Panc1 (cell line): Measurements from ENCODE around the gene MDM2.

Source experiments
- POLR2AphosphoS5 ChIP-seq: IDR thresholded peaks from 2 replicates; pipeline ENCODE4 v1.6.1; 2012; ENCODE audit warnings: mild to moderate bottlenecking, low read depth, low read length, moderate library complexity
- TF ChIP-seq, protein P1 (sequence below): fragments of 450-650 bp; IDR thresholded peaks from 2 replicates; pipeline ENCODE4 v1.5.1; 2017; ENCODE audit warnings: mild to moderate bottlenecking

DNA sequence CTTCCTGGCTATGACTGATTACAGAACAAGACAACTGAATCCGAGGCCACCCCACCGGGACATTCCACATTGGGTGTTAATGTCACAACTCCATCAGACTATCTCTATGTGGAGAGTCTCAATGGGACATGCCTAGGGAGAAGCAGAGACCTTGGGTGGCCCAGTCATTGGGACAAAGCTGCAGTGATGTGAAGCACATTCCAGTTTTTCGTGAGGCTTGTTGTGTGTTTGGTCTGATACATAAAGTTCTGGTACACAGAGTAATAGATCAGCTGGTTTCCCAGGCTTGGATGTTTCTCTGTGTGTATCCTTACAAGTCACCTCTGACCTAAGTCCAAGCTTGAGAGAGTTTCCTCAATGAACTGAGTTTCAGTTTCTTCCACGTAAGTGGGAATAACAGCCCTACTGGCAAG lies 82.7 kb downstream of the MDM2 start:
- TF ChIP-seq, protein P1, sequence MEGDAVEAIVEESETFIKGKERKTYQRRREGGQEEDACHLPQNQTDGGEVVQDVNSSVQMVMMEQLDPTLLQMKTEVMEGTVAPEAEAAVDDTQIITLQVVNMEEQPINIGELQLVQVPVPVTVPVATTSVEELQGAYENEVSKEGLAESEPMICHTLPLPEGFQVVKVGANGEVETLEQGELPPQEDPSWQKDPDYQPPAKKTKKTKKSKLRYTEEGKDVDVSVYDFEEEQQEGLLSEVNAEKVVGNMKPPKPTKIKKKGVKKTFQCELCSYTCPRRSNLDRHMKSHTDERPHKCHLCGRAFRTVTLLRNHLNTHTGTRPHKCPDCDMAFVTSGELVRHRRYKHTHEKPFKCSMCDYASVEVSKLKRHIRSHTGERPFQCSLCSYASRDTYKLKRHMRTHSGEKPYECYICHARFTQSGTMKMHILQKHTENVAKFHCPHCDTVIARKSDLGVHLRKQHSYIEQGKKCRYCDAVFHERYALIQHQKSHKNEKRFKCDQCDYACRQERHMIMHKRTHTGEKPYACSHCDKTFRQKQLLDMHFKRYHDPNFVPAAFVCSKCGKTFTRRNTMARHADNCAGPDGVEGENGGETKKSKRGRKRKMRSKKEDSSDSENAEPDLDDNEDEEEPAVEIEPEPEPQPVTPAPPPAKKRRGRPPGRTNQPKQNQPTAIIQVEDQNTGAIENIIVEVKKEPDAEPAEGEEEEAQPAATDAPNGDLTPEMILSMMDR, result no peak
- TF ChIP-seq POLR2AphosphoS5, result no peak
